ENCODE measurements around the gene BTAF1.
"Not testable (repeated sequence)": the region's sequence is repeated elsewhere in the genome, so short reads cannot be mapped to it uniquely, and the experiment has no call there.

BTAF1 gene

DNA sequence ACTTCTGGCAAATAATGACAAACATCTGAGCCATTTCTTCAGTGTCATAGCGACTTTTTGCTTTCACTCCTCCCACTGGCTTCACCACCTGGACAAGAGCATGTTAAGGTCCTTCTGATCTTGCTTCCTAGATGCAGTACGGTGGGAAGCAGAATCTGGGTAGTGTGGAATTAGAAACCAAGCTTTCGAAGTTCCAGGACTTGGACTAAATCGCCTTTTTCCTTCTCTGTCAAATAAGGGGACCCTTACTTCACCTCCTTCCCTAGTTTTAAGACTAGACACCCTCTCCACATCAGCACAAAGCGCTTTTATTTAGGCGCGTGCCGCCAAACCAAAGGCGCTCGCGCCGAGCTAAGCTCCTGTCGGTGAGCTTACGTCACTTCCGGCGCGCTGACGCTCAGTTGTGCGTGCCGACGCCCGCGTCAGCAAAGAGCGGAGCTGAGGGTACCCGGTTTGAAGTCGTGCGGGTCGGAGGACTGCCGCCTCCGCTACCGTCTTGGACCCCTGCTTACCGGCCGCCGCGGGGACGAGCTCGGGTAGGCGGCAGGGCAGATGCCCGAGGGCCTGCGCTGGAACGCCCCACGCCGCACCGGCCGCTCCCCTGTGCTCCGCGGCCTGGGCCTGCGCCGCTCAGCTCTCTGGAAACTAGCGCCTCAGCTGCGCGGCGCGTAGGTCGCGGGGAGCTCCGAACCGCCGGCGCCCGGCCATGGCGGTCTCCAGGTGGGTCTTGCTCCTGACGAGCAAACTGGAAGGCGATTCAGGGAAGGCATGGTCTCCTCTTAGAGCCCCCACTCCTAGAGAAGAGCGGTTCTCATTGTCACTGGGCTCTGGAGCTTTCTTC is at the start of gene BTAF1:
Gene BTAF1 (plus strand): TSS at position 400 of the 841 bp plus-strand sequence. CDS start 307 bp downstream, at position 707.
- DNase-seq = peak; percentile 99

DNA sequence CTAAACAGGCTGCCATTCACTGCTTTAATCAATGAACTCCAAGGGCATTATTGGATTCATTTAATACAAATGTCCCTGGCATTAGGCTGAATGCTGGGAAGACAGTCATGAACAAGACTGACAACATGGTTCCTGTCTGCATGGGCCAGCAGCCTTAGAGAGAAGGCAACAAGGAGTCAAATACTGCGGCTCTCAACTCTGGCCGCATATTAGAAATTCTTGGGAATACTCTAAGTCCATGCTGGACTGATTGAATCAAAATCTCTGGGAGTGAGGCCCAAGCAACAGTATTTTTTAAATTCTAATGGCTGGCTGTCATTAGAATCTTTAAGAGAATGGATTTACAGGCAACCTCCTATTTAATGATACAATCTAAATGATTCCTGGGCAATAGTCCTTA is 48.4 kb upstream of the BTAF1 start:
- no peak for DNase-seq

DNA sequence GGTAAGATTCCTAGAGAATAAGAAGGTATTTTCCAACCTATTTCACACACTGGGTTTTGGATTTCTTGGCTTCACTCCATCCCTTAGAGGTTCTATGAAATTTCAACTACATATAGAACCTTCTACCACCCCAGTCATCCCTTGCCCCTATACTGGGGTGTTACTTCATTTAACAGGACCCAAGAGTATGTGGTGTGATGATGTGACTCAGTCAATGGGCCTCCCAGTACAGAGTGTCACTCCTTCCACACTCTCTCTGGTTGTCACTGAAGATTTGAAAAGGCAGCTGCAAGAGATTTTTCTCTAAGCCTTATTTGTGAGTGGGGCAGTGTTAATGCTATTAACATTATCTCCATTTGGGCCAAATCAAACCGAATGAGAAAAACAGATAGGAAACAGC is 47.8 kb upstream of the BTAF1 start:
- DNase-seq = no peak

DNA sequence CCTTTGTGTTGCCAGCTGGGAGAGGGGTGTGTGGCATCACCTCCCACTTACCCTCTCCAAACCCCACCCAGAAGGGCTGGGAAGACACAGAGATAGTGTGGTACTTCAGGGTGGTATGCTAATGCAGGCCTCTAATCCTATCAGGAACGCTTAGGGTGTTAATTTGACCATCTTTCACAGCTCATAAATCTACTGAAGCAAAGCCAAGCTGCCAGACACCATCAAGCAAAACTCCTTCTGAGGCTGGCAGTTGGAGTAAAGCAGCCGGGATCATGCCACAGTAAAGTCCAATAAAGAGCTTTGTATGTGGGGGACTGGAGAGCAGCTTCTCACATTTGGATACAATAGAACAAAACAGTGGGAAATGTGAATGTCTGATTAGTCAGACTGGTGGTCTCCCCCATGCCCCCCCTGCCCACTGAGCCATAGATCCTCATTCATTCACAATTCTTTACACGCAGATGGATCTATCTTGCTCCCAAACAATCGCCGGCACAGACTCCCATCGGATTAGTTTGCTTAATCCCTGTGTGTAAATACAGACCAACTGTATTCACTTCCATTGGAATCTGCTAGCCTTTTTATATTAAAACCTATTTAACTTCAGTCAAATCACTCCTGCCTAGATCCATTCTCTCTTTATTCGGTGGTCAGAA is 43.9 kb upstream of the BTAF1 start:
- DNase-seq = peak; percentile 76

- peak; percentile 63 for DNase-seq
Measured at GRCh38 chr10:91880310-91880709, 43.3 kb upstream of the BTAF1 start.

DNA sequence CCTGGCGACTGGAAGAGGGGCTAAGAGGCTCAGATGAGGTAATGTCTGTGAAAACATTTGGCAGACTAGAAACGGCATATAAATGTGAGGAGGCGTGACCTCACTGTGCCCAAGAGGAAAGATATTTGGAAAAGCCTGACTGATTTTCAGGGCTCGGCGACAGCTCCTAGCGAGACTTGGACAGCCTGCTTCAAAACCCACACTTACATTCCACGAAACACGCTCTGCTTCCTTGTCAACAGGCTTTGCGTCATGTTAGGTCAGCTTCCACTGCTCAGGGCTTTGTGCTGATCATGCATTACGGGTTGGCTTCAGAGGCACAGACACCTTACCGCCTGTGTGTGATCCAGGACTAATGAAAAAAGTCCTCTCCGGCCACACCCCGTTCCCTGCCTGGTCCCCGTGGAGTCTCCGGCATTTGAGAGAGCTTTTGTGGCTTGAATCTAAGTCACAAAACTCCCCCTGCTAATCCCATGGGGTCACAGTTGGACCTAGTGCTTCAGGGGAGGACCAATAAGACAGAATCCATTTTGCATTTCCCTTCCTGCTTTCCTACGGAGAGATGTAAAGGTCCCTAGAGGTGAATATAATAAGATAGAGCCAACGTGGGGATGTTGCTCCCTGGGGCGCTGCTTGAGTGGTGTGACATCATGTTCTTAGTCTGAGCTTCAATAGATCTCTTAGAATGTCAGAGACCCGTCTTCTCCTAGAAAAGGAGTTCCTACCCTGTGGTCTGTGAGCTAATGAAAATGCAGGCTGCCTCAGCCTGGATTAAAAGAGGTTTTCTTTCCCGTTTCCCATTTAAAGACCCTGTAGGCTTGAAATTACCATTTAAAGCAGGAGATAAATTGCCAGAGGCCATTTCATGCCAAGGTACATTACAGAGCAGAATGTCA is 39.8 kb upstream of the BTAF1 start:
- peak; percentile 87 for DNase-seq

- no peak for DNase-seq
Measured at GRCh38 chr10:91884536-91884935, 39.0 kb upstream of the BTAF1 start.

GRCh38 chr10:91885362-91886079 is 38.0 kb upstream of the BTAF1 start:
- DNase-seq = no peak

DNA sequence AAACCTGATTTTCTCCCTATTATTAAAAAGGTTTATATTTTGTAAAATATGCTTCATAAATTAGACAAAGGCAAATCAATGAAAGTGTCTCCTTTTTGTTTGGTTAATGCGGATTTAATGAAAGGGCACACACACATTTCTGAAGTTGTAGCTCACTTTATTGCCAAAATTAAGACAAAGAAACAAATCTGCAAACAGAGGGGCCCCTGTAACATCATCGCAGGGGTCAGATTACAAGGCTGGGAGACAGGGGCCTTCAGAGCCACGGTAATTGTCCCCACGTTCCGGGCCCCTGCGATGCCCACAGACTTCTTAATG is 36.7 kb upstream of the BTAF1 start:
- DNase-seq = no peak

DNA sequence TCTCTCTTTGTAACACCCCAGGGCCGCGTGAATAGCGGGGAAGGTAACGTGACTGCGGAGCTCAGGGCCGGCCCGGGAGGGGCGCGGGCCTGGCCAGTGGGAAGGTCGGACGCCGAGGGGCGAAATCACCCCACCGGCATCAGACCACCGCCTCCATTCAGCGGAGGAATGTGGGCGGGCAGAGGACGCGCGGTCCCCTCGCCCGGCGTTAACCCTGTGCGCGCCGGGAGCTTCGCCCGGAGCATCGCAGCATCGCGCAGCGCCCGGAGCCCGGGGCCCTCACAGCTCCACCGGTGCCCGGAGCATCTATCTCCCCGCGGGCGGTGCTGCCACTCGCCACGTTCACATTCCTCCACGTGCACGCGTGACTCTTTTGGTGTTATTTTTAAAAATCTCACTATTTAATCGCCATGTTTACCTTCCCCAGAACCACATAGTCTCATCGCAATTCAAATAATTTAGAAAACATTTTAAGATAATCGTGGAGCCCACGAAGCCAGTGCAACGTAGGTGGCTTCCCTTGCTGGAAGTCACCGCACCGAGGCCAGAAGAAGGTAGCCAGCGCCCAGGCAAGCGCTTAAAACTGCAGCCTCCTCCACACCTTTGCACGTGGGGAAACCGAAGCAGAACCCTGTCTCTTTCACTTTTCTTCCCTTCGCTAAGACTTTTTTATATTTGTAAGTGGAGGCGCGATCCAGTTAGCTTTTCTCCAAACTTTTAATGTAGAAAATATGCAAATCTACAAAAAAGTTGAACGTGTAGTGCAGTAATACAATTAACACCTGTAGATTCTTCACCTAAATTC is 36.1 kb upstream of the BTAF1 start:
- DNase-seq = peak; percentile 95

DNA sequence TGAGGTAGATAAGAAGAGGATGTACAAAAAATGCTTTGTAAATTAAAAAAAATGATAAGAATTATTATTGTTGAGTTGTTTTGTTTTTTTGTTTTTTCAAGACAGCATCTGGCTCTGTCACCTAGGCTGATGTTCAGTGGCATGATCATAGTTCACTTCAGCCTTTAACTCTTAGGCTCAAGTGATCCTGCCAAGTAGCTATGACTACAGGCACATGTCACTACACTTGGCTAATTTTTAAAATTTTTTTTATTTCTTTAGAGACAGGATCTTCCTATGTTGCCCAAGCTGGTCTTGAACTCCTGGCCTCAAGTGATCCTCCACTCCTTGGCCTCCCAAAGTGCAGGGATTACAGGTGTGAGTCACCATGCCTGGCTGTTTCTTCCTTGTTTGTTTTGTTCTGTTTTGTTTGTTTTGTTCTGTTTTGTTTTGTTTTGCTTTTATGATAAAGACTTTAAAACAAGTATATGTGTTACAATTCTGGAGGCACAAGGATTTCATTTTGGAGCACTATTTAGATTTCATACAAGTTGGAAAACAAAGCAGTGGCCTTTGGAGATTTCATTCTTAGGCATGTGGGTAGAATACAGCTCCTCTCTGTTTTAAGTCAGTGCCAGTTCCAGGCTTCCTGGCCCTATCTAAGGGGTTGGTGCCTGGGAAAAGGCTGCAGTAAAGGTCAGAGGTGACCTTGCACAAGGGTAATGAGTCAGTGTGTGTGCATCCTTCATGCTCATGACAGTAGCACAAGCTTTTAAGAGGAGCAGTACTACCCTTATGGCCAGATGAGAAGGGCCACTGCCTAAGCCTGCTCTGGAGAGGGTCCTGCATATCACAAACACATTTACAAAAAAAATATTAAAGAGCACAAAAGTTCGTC is 32.2 kb upstream of the BTAF1 start:
- DNase-seq = no peak

DNA sequence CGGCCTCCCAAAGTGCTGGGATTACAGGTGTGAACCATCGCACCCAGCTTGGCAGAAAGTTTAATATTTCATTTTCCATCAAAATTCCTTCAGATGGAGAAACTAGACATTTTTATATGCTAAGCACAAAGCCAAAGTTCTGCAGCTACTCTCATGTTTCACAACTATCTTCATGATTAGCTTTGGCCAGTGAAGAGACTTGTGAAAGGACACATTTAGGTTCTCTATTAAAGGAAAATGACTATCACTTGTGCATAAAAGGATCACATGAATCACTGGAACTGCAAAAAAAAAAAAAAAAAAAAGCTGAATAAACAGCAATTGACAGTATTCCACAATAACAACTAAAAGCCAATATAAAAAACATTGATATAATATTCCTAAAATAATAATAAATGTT is 30.5 kb upstream of the BTAF1 start:
- DNase-seq = no peak

DNA sequence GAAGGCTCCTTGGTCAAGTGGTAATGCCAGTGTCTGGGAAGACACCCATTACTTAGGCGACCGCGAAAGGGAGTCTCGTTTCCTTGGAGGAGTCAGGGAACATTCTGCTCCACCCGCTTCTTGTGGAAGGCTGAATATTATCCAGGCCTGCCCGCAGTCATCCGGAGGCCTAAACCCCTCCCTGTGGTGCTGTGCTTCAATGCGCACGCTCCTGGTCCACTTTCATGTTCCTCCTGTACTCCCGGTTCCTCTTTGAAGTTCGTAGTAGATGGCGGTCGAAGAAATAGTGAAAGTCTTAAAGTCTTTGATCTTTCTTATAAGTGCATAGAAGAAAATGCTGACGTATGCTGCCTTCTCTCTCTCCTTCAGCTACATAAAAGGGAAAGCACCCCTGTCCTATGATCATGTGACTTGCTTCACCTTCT is 29.3 kb upstream of the BTAF1 start:
- not testable (repeated sequence) for DNase-seq

DNA sequence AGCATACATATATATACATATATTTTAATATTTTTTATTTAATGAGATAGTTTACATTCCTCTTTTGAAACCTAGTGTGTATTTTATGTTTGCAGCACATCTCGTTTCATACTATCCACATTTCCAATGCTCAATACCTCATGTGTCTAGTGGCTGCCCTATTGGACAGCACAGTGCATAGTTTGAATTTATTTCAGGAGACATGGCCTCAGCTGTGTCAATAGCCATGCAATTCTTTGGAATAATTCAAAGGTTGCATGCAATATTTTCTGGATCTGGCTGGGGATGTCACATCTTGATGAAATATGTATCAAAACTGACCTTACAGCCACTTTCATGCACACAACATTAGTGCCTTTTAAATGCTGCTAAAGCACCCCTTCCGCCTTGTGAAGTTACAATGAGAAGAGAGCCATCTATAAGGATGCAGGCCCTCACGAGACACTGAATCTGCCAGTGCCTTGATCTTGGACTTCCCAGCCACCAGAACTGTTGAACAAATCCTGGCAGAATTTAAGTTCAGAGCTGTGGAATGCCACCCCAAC is 27.3 kb upstream of the BTAF1 start:
- no peak for DNase-seq

GRCh38 chr10:91897421-91897820 is 26.1 kb upstream of the BTAF1 start:
- no peak for DNase-seq

DNA sequence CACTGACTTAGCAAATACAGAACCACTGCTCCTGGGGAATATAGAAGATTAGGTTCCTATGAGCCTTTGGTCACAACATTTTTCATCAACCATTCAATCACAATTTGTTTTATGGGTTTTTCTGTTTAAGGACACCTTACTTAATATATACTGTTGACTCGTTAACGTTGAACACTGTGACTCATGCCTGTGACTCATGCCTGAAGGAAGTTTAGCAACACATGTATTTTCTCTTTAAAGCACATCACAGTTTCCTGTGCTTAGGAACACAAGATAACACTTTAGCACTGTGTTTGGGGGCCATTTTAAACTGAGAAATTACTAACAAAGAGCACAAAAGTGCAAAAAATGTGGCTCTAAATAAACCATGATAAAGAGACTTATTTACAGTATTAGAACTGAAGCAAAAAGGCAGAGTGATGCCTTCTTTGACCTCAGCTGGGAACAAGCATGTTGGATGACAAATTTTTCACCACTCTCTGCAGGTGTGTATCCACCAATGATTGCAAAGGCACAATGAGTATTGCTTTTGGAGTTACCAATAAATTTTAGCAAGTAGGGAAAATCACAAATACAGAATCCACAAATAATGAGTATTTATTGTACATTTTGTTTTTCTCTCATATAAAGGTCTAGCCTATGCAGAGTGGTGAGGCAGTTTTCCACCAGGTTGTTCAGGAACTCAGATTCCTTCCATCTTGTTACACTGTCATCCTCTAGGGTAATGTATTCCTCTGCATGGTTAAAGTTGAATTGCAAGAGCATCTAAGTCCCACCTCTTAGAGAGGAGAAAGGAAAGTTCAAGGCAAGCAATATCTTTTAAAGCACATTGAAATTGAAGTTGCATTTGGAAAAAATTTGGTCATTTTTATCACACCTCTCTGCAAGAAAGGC is 21.5 kb upstream of the BTAF1 start:
- DNase-seq = no peak

DNA sequence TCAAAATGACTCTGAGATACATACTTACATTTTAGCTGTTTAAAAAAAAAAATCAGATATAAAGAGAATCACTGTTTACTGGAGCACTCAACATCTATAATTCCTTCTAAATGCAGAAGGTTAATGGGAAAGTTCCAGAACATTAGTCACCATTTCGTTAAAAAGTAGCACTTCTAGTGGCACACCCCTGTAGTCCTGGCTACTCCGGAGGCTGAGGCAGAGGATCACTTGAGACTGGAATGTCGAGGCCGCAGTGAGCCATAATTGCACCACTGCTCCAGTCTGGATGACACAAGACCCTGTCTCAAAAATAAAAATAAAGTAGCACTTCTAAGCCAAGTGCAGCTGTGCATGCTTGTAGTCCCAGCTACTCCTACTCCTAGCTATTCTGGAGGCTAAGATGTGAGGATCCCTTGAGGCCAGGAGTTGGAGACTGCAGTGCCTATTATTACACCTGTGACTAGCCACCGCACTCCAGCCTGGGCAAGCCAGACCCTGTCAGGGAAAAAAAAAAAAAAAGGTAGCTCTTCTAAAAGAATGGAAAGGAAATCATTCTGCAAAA is 16.5 kb upstream of the BTAF1 start:
- no peak for DNase-seq

DNA sequence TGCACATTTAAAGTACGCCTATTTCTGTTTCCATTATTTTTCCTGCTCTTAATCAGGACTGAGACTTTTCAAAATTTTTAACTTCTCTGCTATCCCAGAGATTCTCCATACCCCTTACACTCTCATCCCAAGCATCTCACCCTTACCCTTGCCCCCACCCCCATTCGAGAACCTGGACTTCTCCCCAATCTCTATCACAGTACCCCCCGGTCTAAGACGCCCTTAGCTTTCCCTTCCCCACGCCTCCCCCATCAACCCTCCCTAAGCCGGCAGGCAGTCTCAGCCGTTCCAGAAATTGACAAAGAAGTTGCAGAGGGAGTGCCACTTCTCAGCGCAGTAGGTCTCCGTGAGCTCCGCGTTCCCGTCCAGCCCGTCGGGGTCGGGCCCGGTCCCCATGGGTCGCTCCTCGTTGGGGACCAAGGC is 15.6 kb upstream of the BTAF1 start:
- no peak for DNase-seq
